D721Med (cell line): Measurements from ENCODE around the gene ITM2B.

Experiments
- DNase-seq: peaks from one replicate; pipeline ENCODE4 v3.0.0; 2011; ENCODE audit warnings: low spot score; ENCODE audit not compliant: insufficient read length
- FAIRE-seq: peaks from 2 replicates; lab custom pipeline; 2011; peaks lifted over from hg19 to GRCh38; lab: Jason Lieb, UNC
- CTCF ChIP-seq: IDR thresholded peaks from 2 replicates; pipeline ENCODE4 v1.5.1; 2012; ENCODE audit warnings: mild to moderate bottlenecking, control low read depth; ENCODE audit not compliant: insufficient read depth; ENCODE audit errors: missing control alignments

ITM2B gene

GRCh38 chr13:48318377-48318811, 85.4 kb downstream of the ITM2B start:
- TF ChIP-seq CTCF = no peak
- no peak for FAIRE-seq
- no peak for DNase-seq

- FAIRE-seq (no peak), DNase-seq (no peak)
- no peak for TF ChIP-seq CTCF
These were observed 86.0 kb downstream of the ITM2B start for GRCh38 chr13:48318821-48319511.
